Chondrocyte (in vitro differentiated cells): ENCODE results near the gene HNRNPC. TPM values are rescaled to one million over a fixed set of nuclear protein-coding genes. Genes with fewer than 3 reads are reported as not detected.
A peak's percentile ranks its signal among the peaks of the same experiment; 100 is the strongest.

Source experiments
- DNase-seq: peaks from one replicate; pipeline ENCODE4 v3.0.0; 2021; ENCODE audit warnings: mixed read lengths, low spot score
- H3K27ac Mint-ChIP-seq: one replicate; pipeline ENCODE4 v1.8.0; 2021; ENCODE audit warnings: mild to moderate bottlenecking, moderate library complexity, mixed read lengths; ENCODE audit not compliant: unreplicated experiment
- H3K27me3 Mint-ChIP-seq: 2 replicates; pipeline ENCODE4 v1.8.0; 2021; ENCODE audit warnings: low read depth, mixed read lengths
- H3K36me3 Mint-ChIP-seq: 2 replicates; pipeline ENCODE4 v1.8.0; 2021; ENCODE audit warnings: low read depth, mixed read lengths
- H3K4me1 Mint-ChIP-seq: 2 replicates; pipeline ENCODE4 v1.8.0; 2021; ENCODE audit warnings: low read depth, mild to moderate bottlenecking, mixed read lengths
- H3K4me3 Mint-ChIP-seq: one replicate; pipeline ENCODE4 v1.8.0; 2021; ENCODE audit warnings: mild to moderate bottlenecking, moderate library complexity, mixed read lengths; ENCODE audit not compliant: unreplicated experiment
- H3K9me3 Mint-ChIP-seq: 2 replicates; pipeline ENCODE4 v1.8.0; 2021; ENCODE audit warnings: low read depth, mixed read lengths
- CTCF ChIP-seq: fragments of 200-600 bp; sonication (generic); IDR thresholded peaks from 2 replicates; pipeline ENCODE4 v1.5.0; 2021; ENCODE audit warnings: antibody characterized with exemption, mild to moderate bottlenecking, moderate library complexity
- long read RNA-seq: library from polyadenylated mRNA; stranded (forward); transcript quantifications from one replicate; pipeline ENCODE4 v2.0.0, GENCODE V29; 2021
- total RNA-seq: library from RNA; stranded (reverse); gene quantifications from 3 replicates; pipeline ENCODE4 v1.2.1, GENCODE V29; 2021

Gene HNRNPC
- 286 to 352 TPM (median 291 TPM) in 3 replicates for total RNA-seq
- long read RNA-seq, full-length matches to known transcripts, result 163 of 251 reads
- long read RNA-seq, partial matches to known transcripts, result 13 of 251 reads
- long read RNA-seq, other reads (novel, unspliced or antisense), result 75 of 251 reads

DNA sequence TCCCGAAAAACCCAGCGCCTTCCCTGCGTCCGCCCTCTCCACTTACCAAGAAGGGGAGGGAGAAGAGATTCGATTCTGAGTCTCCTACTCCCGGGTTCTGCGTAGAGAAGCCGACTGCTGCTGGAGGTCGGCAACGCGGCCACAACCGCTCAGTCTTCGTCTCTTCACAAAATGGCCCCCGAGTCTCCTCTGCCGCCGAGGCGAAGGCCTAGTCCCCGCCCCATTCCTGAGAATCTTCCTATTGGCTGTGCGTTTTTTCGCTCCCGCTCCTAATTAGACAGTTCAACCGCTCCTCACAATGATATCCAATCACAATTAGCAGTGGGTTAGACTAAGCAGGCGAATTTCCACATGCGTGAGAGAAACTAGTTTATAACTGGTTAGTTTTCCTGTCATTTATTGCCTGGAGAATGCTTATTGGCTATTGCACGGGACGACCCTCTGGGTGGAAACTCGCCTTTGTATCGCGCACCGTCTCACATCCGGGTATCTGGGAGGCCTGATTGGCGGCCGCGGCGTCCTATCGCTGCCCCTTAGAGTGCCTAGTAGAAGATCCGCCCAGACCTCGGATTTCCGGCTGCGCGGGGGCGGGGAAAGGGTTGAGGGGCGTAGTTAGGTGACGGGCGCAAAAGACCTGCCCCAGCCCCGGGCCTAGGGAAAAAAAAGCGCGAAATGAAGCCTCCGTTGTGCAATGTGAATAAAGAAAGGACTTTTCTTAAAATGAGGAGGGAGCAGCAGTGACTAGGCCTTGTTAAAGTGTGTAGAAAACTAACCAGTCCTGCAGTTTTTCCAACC is at the start of gene HNRNPC:
Gene HNRNPC (minus strand): TSS at position 191 of the 795 bp plus-strand sequence. CDS start 35,249 bp downstream, outside the sequence.
- DNase-seq, result peak; percentile 100
- peaks cover 14% of the 10 kb centered on the region for H3K36me3 Mint-ChIP-seq
- no peak for TF ChIP-seq CTCF
- H3K9me3 Mint-ChIP-seq, result no peaks in the 10 kb centered on the region
- peak within 1 kb of the TSS; percentile 100 for H3K27ac Mint-ChIP-seq
- no peaks in the 10 kb centered on the region for H3K27me3 Mint-ChIP-seq
- peaks cover 38% of the 10 kb centered on the region for H3K4me1 Mint-ChIP-seq
- peak within 1 kb of the TSS; percentile 97 for H3K4me3 Mint-ChIP-seq

DNA sequence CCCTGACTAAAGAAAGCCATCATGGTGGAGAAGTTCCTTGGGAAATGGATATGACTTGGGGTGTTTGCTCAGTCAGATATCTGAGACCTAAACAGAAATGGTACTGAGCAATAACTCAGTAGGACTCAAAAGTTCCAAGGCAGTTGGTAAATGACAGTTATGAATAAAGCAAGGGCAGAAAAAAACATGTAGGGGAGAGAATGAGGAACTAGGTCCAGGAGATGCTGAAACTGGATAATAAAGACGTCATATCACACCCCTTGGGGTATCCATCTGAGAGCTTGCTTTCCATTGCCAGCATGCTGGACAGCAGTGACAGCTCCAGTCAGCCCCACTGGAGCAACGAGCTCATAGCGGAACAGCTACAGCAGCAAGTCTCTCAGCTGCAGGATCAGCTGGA is 48.2 kb upstream of the HNRNPC start:
- Mint-ChIP-seq H3K4me3 (no peak overlapping the region), H3K27ac (no peak overlapping the region), H3K36me3 (no peaks in the 10 kb centered on the region), H3K27me3 (peaks cover 30% of the 10 kb centered on the region), H3K4me1 (peaks cover 3% of the 10 kb centered on the region), H3K9me3 (no peaks in the 10 kb centered on the region)
- TF ChIP-seq CTCF, result no peak
- no peak for DNase-seq

GRCh38 chr14:21313512-21313911 is 44.3 kb upstream of the HNRNPC start:
- Mint-ChIP-seq H3K36me3 (no peaks in the 10 kb centered on the region), H3K27me3 (peaks cover 25% of the 10 kb centered on the region), H3K4me1 (peaks cover 5% of the 10 kb centered on the region), H3K9me3 (no peaks in the 10 kb centered on the region), H3K27ac (no peak overlapping the region), H3K4me3 (no peak overlapping the region)
- DNase-seq, result no peak
- no peak for TF ChIP-seq CTCF

- peaks cover 14% of the 10 kb centered on the region for H3K27me3 Mint-ChIP-seq
- no peak for TF ChIP-seq CTCF
- no peak overlapping the region for H3K27ac Mint-ChIP-seq
- DNase-seq, result no peak
- no peaks in the 10 kb centered on the region for H3K36me3 Mint-ChIP-seq
- H3K4me1 Mint-ChIP-seq, result peaks cover 10% of the 10 kb centered on the region
- no peak overlapping the region for H3K4me3 Mint-ChIP-seq
- H3K9me3 Mint-ChIP-seq, result no peaks in the 10 kb centered on the region
Measured at GRCh38 chr14:21311614-21312013, 42.4 kb upstream of the HNRNPC start.

DNA sequence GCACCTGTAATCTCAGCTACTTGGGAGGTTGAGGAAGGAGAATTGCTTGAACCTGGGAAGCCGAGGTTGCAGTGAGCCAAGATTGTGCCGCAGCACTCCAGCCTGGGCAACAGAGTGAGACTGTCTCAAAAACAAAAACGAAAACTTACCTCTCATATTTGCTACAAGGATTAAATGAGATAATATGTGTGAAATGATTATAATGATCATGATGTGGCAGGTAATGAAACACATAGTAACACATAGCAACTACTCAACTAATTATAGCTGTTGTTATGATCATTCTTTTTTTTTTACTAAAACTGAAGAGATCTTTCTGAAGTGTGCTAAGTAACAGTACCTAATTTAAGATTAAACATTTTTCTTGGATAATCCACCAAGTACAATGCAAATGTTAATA is 40.7 kb upstream of the HNRNPC start:
- no peak overlapping the region for H3K4me3 Mint-ChIP-seq
- H3K4me1 Mint-ChIP-seq, result peaks cover 10% of the 10 kb centered on the region
- H3K36me3 Mint-ChIP-seq, result no peaks in the 10 kb centered on the region
- H3K27me3 Mint-ChIP-seq, result peaks cover 16% of the 10 kb centered on the region
- DNase-seq, result no peak
- no peak for TF ChIP-seq CTCF
- no peaks in the 10 kb centered on the region for H3K9me3 Mint-ChIP-seq
- no peak overlapping the region for H3K27ac Mint-ChIP-seq
